Neural cell (in vitro differentiated cells): Measurements from ENCODE around the gene CIDEA. TPM values are rescaled to one million over a fixed set of nuclear protein-coding genes. Genes with fewer than 3 reads are reported as not detected.

Experiments
- H2AFZ ChIP-seq: fragments of 200-600, 300-800 bp; sonication (generic), shearing (Covaris generic); 2 replicates; pipeline ENCODE4 v1.6.0; 2014; ENCODE audit warnings: low read depth, mild to moderate bottlenecking, antibody characterized with exemption, low read length, moderate library complexity
- H3F3A ChIP-seq: fragments of 200-600 bp; shearing (Covaris generic); 2 replicates; pipeline ENCODE4 v1.6.1; 2016; ENCODE audit warnings: mild to moderate bottlenecking, moderate library complexity, mixed read lengths, antibody characterized with exemption, low read length; ENCODE audit not compliant: insufficient read depth, poor library complexity, severe bottlenecking
- H3K27ac ChIP-seq: fragments of 200-600, 300-800 bp; sonication (generic), shearing (Covaris generic); 2 replicates; pipeline ENCODE4 v1.5.1; 2014; ENCODE audit warnings: mild to moderate bottlenecking, low read length, moderate library complexity
- H3K27me3 ChIP-seq: fragments of 300-800, 200-600 bp; sonication (generic), shearing (Covaris generic); 2 replicates; pipeline ENCODE4 v1.6.0; 2014; ENCODE audit warnings: mild to moderate bottlenecking, low read depth, low read length, moderate library complexity; ENCODE audit not compliant: insufficient read depth
- H3K36me3 ChIP-seq: fragments of 300-800, 200-600 bp; sonication (generic), shearing (Covaris generic); 2 replicates; pipeline ENCODE4 v1.5.1; 2014; ENCODE audit warnings: mild to moderate bottlenecking, antibody characterized with exemption, low read length, moderate library complexity; ENCODE audit not compliant: insufficient read depth
- H3K4me2 ChIP-seq: fragments of 300-800, 200-600 bp; sonication (generic), shearing (Covaris generic); 2 replicates; pipeline ENCODE4 v1.6.0; 2014; ENCODE audit warnings: mild to moderate bottlenecking, low read length
- H3K4me3 ChIP-seq: fragments of 300-800, 200-600 bp; sonication (generic), shearing (Covaris generic); 2 replicates; pipeline ENCODE4 v1.5.1; 2014; ENCODE audit warnings: mild to moderate bottlenecking, low read length, moderate library complexity
- H3K79me2 ChIP-seq: fragments of 200-600 bp; shearing (Covaris generic); replicated peaks from 2 replicates; pipeline ENCODE4 v1.6.0; 2014; ENCODE audit warnings: mild to moderate bottlenecking, low read length, moderate library complexity; ENCODE audit not compliant: insufficient read depth
- H3K9ac ChIP-seq: fragments of 300-800, 200-600 bp; sonication (generic), shearing (Covaris generic); 2 replicates; pipeline ENCODE4 v1.6.1; 2016; ENCODE audit warnings: mild to moderate bottlenecking, low read length, mixed read lengths
- H3K9me2 ChIP-seq: fragments of 200-600 bp; shearing (Covaris generic); 2 replicates; pipeline ENCODE4 v1.6.1; 2016; ENCODE audit warnings: mild to moderate bottlenecking, low read length, mixed read lengths; ENCODE audit not compliant: insufficient read depth
- H3K9me3 ChIP-seq: fragments of 200-600, 300-800 bp; sonication (generic), shearing (Covaris generic); 2 replicates; pipeline ENCODE4 v1.6.1; 2016; ENCODE audit warnings: mild to moderate bottlenecking, mixed run types, low read length, moderate library complexity, mixed read lengths
- H4K20me1 ChIP-seq: fragments of 200-600 bp; shearing (Covaris generic); 2 replicates; pipeline ENCODE4 v1.6.1; 2016; ENCODE audit warnings: mild to moderate bottlenecking, mixed run types; ENCODE audit not compliant: insufficient read depth
- CTCF ChIP-seq: fragments of 450-650 bp; IDR thresholded peaks from 2 replicates; pipeline ENCODE4 v1.5.1; 2014; ENCODE audit warnings: antibody characterized with exemption, mild to moderate bottlenecking, moderate library complexity; ENCODE audit not compliant: poor library complexity, severe bottlenecking
- EP300 ChIP-seq: fragments of 450-650 bp; conservative IDR thresholded peaks from 2 replicates; pipeline ENCODE4 v1.6.1; 2014; ENCODE audit warnings: antibody characterized with exemption, mild to moderate bottlenecking, moderate library complexity; ENCODE audit not compliant: poor library complexity, severe bottlenecking
- EZH2 ChIP-seq: fragments of 200-600, 300-800 bp; shearing (Covaris generic), sonication (generic); IDR thresholded peaks from 2 replicates; pipeline ENCODE4 v1.6.1; 2014; ENCODE audit warnings: antibody characterized with exemption, low read length, borderline replicate concordance, mild to moderate bottlenecking; ENCODE audit not compliant: insufficient read depth, poor library complexity, severe bottlenecking
- MXI1 ChIP-seq: fragments of 450-650 bp; conservative IDR thresholded peaks from 2 replicates; pipeline ENCODE4 v1.6.1; 2014; ENCODE audit warnings: antibody characterized with exemption, mild to moderate bottlenecking; ENCODE audit not compliant: poor library complexity, severe bottlenecking
- POLR2AphosphoS5 ChIP-seq: IDR thresholded peaks from 2 replicates; pipeline ENCODE4 v1.6.1; 2012
- RAD21 ChIP-seq: fragments of 450-650 bp; conservative IDR thresholded peaks from 2 replicates; pipeline ENCODE4 v1.6.1; 2014; ENCODE audit warnings: antibody characterized with exemption, mild to moderate bottlenecking, moderate library complexity
- REST ChIP-seq: IDR thresholded peaks from 2 replicates; pipeline ENCODE4 v1.6.1; 2012; ENCODE audit warnings: borderline replicate concordance
- SMC3 ChIP-seq: fragments of 450-650 bp; conservative IDR thresholded peaks from 2 replicates; pipeline ENCODE4 v1.6.1; 2014; ENCODE audit warnings: antibody characterized with exemption, mild to moderate bottlenecking, moderate library complexity; ENCODE audit not compliant: poor library complexity
- TAF1 ChIP-seq: IDR thresholded peaks from 2 replicates; pipeline ENCODE4 v1.6.1; 2012; ENCODE audit warnings: low read depth
- polyA plus RNA-seq: library from polyadenylated mRNA; depleted of rRNA; stranded (reverse); fragments of >200 nt; gene quantifications from 2 replicates; pipeline ENCODE4 v1.2.3, GENCODE V29; 2014

Gene CIDEA
- polyA plus RNA-seq, 1 donor from 2014 or later = not detected

- no peak overlapping the region for H2AFZ ChIP-seq
- H3K4me2 ChIP-seq = no peak overlapping the region
- H4K20me1 ChIP-seq = no peaks in the 10 kb centered on the region
- H3K9me2 ChIP-seq = no peaks in the 10 kb centered on the region
- peaks cover 25% of the 10 kb centered on the region for H3K27me3 ChIP-seq
- TF ChIP-seq POLR2AphosphoS5 (no peak), TAF1 (no peak), RAD21 (no peak), REST (no peak), EZH2 (no peak), CTCF (no peak), EP300 (no peak), SMC3 (no peak), MXI1 (no peak)
- no peaks in the 10 kb centered on the region for H3F3A ChIP-seq
- no peak overlapping the region for H3K4me3 ChIP-seq
- H3K27ac ChIP-seq = no peak overlapping the region
- no peaks in the 10 kb centered on the region for H3K9me3 ChIP-seq
- no peak overlapping the region for H3K9ac ChIP-seq
- H3K36me3 ChIP-seq = no peaks in the 10 kb centered on the region
- H3K79me2 ChIP-seq = no peaks in the 10 kb centered on the region
Observed at GRCh38 chr18:12248926-12249720, 5.0 kb upstream of the CIDEA start.

GRCh38 chr18:12251311-12251710, 2.9 kb upstream of the CIDEA start:
- Histone ChIP-seq H3K9me2 (no peaks in the 10 kb centered on the region), H4K20me1 (no peaks in the 10 kb centered on the region), H3K27me3 (peaks cover 47% of the 10 kb centered on the region), H3F3A (no peaks in the 10 kb centered on the region), H3K4me3 (no peak overlapping the region), H3K9ac (no peak overlapping the region), H3K4me2 (no peak overlapping the region), H2AFZ (no peak overlapping the region), H3K9me3 (no peaks in the 10 kb centered on the region), H3K36me3 (no peaks in the 10 kb centered on the region), H3K27ac (no peak overlapping the region), H3K79me2 (no peaks in the 10 kb centered on the region)
- TF ChIP-seq EZH2 (no peak), TAF1 (no peak), CTCF (no peak)
